ENCODE data around the gene TMEM129. TPM values are rescaled to one million over a fixed set of nuclear protein-coding genes. Genes with fewer than 3 reads are reported as not detected.

Gene TMEM129
- total RNA-seq, 1 donor from 2014 or later, result 34.7 TPM

DNA sequence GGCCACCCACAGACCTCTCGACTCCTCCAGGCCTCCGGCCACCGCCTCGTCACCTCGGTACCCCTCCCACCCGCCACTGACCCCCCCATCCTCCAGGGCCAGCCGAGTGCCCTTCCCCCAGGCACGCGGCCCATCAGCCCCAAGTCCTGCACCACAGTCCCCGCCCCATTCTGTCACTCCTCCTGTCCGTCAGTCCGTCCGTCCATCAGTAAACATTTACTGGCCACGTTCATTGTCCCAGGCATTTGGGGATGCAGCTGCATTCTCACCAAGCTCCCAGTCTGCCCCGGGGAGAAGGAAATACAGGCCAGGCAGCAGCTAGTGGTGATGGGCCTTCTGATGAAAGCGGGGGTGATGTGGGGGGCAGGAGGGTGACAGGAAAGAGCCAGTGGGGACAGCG, 36.7 kb upstream of the TMEM129 start:
- no peak for DNase-seq

DNA sequence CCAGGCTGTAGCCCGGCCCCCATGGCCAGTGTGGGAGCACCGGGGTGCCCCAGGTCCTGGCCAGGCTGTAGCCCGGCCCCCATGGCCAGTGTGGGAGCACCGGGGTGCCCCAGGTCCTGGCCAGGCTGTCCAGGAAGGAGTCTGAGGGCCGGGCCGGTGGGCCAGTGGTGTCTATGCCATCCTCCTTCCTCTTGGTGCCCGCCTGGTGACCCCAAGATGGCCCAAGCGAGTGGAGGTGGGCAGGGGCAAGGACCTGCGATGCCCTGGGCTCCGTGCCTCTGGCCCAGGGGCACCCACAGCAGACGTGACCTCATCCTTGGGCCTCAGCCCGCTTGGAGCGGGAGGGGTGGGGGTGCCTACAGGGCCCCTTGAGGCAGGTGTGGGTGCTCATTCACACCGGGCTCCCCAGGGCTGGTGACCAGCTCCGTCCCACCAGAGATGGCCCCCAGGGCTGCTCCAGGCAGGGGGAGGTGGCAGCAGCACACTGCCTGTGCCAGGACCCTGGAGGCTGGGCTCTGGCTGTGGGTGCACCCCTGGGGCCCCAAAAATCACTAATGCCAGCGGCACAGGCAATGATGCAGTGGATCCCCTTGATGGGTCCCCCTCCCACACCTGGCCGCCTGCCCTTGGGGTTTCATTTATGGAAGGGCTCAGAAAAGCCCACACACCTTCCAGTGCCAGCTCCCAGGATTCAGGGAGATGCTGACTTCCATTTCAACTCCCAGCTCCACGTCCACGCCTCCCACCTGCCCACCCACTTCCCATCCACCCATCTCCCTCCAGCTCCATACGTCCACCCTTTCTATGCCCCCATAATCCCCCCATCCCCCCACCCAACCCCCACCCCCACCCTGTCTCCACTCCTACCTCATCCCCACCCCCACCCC, 36.0 kb upstream of the TMEM129 start:
- no peak for DNase-seq

DNA sequence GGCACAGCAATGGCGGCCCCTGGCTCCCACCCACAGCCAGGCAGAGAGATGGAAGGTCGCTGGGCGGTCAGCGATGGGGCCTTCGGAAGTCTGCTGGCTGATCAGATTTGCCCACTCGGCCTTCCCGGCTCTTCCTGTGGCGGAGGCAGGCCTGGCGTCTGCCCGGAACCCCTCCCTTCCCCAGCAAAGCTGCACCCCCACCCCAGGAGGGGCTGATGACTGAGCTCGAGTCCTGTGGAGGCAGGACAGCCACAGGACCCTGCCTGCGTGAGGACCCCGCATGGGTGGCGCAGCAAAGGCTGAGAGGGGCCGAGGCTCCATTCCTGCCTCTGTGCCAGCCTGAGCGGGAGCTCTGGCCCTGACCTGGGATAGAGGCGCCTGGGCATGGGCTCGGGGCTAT, 35.0 kb upstream of the TMEM129 start:
- peak; percentile 59 for DNase-seq

DNA sequence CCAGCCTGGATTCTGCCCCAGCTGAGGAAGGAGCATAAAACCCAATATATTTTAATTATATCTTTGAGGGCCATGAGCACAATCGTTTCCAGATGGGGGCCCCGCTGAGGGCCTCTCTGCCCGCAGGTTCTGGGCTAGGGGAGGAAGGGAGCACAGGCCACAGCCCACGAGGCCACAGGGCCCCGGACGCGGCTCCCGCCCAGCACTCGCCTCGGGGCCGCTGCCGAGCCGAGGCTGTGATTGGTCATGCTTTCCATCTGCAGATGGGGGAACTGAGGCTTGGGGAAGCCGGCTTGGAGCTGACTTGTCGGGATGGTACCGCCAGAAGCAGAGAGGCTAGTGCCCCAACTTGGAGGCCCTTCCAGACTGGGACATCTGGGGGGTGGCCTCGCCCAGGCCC, 34.2 kb upstream of the TMEM129 start:
- no peak for DNase-seq

DNA sequence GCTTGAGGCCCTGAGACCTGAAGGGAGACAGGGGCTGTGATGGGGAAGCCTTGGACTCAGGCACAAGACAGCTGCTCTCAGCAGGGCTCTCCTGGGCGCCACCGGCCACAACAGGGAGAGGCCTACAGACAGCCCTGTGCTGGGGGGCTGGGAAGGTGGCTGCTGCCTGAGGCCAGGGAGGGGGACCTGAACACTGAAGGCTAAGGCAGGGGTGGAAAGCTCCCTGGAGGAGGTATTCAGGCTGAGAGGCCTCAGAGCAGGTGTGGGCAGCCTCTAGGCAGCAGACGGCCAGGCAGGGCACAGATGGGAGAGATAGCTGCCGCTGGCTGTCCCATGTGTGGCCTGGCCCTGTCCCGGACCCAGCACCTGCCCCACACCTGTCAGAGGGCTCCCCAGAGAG, 33.2 kb upstream of the TMEM129 start:
- DNase-seq, result no peak

DNA sequence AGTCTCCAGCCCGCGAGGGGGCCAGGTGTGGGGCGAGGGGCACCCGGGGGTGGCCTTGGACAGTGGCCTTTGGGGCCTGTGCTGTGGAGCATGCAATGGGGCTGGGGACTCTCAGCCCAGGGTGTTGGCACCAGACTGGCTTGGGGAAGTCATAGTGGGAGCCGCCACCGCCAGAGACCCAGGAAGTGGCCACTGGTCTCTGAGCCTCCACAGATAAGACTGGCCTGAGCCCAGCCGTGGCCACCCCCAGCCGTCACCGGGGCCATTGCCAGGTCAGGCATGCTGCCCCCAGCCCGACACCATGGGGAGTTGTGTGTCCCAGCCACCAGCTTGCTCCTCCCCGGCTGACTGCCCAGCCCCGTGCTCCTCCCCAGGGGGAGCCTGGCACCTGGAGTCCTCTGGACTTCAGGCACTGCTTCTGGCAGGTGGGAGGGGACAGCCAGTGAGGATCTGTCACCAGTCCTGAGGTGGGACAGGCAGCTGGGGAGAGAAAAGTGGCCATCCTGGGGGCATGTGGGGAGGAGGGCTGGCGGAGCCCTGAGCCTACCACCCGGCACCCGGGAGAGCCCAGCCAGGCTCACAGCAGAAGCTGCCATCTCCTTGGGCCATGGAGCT, 32.7 kb upstream of the TMEM129 start:
- DNase-seq, result no peak

DNA sequence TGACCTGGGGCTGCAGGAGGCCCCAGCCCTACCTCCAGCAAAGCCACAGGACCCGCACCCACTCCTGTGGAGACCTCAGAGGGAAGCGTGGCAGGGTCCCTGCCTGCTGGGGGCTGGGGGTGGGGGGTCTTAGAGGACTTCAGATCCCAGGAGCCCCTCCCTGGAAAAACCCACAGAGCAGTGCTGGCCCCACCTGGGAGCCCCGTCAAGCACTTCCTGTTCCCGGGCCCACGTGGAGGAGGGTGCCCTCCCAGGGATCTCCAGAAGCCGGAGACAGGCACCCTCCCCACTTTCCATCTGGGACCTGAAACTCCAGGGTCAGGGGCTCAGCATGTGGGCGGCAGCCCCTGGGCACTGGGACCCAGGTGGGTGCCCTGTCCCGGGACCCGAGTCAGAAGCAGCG, 32.2 kb upstream of the TMEM129 start:
- no peak for DNase-seq

DNA sequence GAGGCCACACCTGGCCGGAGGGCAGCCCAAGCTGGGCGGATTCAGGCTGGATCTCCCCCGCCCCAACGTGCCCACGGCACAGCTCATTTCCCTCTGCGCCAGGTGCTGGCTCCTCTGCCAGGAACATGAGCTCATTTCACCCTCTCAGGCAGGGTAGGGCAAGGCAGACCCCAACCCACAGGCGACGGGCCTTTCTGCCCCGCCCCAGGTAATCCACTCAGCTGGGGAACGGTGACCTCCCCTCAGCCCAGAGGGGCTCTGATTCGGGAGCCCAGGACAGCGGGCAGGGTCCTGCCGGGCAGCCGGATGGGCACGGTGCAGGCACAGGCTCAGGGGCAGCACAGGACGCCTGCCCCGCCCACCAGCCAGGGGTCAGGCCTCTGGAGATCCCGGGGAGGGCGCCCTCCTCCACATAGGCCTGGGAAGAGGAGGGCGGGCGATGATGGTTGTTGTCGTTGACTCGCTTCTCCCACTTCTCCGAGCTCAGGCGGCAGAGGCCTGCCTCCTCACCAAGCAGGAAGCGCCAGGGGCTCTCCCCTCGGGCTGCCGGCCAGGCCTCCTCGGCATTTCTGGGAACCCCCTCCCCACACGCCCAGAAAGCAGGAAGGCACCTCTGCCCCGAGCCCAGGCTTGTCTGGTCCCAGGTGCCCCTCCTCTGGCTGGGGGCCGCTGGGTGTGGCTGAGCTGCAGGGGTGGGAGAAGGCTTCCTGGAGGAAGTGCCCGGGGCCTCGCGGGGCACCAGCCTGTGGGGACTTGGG, 31.3 kb upstream of the TMEM129 start:
- DNase-seq, result peak; percentile 30

DNA sequence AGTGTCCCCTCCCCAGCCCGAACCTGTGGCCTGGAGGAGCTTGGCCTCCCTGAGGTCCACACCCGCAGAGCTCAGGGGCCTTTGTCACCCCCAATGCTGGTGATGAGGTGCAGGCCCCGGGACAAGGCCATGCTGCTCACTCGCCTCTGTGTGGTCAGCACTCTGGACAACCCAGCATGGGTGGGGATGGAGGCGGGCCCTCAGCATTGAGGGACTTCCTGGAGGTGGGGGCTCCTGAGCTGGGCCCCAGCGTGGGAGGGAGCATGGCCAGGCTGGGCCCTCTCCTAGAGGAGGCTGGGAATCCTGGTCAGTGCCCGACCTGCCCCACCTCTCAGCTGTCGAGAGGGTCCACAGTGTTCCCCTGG, 30.8 kb upstream of the TMEM129 start:
- no peak for DNase-seq

DNA sequence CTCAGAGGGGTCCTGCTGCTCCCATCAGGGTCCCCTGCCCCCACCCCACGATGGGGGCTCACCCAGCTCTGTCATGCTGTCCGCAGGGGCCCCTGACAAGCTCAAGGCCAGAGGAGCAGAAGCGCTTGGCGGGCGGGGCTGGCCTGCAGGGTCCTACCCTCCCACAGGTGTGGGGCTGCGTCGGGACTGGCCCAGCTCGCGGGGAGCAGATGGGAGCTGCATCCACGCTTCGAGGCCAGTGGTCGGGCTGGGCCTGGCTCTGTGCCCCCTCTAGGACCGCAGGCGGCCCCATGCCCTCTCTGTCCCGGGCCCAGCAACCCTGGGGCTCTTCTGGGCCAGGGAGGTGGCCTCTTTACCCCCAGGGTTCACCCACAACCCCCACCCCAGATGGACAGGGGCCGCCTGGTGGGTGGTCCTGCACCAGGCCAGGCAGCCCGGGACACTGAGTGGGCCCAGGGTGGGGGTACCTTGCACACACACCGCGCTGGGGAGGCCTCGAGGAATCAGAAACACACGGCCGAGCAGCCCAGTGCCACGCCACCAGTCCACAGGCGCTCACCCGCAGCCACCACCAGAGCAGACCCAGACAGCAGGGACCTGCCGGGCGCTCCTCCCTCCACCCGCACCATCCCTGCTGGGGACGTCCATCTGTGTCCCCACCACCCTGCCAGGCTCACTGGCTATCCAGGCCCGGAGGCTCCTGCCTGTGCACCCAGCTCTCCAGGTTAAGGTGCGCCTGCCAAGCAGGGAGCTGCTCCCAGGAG, 30.2 kb upstream of the TMEM129 start:
- no peak for DNase-seq

DNA sequence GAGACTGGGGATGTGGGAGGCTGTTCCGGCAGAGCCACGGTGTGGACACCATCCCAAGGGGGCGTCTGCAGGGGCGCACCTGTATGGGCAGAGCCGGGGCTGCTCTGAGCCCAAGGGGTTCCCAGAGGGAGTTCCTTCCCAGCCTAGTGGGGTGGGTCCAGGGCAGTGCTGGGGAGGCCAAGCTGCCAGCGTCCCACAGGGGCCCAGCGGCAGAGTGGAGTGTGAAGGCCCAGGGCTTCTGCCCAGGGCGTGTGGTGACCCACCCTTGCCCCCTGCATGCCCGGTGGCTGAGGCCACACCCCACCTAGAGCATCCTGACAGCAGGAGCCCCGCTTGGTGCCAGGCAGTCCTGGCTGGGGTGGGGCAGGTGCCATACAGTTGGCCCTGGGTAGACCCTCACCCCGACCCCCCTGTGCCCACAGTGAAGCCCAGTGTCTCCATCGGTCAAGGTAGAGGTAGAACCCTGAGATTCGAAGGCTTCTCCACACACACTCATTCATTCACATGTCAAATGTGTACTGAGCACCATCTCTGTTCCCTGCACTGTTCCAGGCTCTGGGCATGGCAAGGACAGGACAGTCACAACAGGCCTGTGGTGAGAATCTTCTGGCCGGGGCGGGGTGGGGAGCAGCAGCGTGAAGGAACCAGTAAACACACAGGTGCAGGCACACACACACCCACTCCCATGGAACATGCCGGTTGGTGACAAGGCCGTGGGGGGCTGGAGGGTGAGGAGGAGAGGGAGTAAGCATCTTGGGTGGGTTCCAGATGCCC, 29.4 kb upstream of the TMEM129 start:
- DNase-seq, result no peak

DNA sequence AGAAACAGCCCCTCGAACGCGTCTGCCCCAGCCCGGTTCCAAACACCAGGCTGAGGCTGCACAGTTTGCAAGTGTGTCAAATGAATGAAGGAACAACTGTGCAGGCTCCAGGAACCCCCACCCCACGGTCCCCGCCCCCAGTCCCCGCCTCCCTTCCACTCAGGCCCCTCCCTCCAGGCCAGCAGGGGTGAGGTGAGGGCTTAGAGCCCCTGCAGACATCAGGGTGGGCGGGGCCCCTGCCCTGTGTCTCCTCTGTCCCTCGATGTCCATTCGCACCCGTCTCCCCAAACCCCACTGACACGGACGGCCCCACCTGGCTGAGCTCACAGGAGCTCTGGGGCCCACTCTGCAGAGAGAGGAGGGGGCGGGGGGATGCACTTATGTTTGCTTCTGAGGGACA, 28.7 kb upstream of the TMEM129 start:
- DNase-seq, result no peak

DNA sequence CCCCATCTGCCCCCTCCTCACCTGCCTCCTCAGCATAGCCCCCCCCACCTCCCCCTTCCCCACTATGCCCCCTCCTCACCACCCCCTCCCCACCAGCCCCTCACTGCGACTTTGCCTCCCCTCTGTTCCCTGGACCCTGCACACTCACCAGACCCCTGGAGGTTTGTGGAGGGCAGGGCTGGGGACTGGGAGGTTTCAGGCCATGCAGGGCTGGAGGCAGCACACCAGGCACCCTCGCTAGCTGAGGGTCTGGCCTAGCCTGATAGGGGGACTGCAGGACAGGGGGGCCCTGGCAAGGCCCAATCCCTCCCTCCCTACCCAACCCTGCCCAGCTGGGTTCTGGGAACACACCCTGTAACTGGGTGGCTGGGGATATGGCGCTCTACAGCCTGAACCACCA, 28.2 kb upstream of the TMEM129 start:
- DNase-seq, result no peak

DNA sequence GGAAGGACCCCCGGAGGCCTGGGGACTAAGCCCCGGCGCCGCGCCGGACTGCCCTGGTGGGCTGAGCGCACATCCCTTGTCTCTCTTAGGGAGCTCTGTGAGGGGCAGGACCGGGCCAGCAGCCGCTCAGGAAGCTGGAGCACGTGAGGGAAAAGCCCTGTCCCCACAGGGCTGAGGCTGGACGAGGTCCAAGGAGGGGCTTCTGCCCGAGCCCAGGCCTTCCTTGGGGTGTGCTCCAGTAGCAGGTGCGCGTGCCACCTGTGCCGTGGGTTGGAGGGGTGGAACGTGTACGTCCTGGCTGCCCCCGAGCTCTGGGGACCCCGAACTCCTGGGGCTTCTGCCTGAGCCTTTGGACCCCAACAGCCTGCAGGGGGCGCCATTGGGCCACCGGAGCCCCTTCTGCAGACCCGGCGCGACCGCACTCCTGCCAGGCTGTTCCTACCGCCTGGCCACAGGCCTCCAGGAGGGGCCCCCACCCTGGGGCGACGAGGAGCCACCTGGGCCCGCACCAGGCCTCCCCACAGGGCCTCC, 27.4 kb upstream of the TMEM129 start:
- peak; percentile 82 for DNase-seq

DNA sequence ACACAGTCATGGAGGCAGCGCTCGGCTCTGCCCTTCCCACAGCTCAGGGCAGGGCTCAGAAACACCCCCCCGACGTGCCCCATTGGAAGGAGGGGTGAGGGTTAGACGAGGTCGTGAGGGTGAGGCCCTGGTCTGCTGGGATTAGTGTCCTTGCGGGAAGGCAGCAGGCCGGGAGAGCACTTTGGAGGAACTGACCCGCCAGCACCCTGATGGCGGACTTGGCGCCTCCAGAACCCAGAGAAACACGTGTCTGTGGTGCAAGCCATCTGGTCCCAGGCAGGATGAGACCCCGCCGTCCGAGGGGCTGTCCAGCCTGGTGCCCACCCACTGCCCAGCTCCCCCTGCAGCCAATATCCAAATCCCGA, 26.5 kb upstream of the TMEM129 start:
- DNase-seq, result no peak

DNA sequence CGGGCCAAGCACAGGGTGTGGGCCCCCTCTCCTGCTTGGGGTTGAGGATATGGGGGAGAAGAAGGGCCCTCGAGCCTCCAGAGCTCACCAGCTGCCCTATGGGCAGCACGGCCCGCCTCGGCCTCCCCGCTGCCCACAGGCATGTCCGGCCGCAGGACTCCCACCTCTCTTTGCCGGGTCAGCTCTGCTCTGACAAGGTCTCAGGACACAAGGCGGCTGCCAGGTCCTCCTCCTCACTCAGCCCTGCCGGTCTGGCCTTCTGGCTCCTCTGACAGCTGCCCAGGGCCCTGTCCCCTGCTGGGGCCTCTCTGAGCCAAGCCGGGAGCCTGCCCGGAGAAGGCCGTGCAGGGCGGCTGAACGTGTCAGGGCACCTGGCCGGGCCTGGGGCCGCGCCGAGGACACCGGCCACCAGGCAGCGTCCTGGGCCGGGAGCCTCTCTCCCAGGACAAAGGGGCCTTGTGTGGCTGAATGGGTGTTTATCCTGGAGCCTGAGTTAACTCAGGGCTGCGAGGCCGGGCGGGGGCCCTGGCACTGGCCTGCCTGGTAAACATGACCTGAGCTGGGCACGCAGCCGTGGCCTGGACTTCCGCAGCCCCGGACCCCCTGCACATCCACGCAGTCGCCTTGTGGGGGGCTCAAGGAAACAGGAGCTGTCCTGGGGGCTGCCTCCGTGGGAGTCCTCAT, 25.9 kb upstream of the TMEM129 start:
- no peak for DNase-seq

DNA sequence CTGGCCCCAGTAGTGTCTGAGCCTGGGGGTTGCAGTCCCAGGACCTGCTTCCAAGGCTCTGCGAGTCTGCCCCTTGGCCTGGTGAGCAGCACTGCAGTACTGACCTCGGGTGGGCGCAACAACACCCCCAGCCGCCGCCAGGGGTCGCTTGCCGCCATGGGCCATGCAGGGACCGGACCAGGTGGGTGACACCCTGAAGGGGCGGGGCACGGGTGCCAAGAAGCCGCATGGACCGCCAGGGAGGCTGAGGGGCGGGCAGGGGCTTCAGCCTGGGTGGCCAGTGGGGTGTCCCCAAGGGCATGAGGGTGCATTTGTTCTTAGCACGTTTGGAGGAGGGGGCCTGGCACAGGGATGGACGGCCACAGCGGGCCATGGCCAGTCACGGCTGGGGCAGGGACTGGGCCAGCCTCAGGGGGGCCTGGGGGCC, 25.2 kb upstream of the TMEM129 start:
- DNase-seq, result peak; percentile 88

DNA sequence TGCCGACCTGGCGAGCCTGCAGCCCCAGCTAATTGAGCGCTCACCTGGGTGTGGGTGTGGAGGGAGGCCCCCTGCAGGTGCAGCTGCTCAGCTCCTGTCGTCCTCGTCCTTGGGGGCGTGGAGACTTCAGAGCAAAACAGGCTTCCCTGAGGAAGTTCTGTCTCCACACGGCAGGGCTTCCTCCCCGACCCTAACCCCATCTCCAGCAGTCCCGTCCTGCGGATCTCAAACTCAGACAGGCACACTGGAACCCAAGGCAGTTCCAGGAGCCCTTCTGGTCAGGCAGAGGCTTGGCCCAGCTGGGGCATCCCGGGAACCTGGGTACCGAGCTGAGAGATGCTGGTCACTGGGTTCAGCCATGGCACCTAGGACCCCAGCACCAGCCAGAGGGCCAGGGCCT, 24.6 kb upstream of the TMEM129 start:
- DNase-seq, result no peak

DNA sequence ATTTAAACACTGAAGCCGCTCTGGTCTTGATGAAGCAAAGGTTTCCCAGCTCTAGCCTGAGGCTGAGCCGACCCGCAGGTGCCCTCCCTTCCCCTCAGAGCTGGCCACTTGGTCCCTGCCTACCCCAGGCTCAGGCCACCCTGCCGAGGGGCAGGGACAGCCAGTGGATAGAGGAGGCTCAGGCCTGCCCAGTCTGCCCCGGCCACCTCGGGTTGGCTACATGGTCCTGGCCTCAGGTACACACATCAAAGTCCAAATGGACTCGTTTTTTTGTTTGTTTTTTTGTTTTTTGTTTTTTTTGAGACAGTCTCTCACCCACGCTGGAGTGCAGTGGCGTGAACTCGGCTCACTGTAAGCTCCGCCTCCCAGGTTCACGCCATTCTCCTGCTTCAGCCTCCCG, 24.0 kb upstream of the TMEM129 start:
- no peak for DNase-seq

DNA sequence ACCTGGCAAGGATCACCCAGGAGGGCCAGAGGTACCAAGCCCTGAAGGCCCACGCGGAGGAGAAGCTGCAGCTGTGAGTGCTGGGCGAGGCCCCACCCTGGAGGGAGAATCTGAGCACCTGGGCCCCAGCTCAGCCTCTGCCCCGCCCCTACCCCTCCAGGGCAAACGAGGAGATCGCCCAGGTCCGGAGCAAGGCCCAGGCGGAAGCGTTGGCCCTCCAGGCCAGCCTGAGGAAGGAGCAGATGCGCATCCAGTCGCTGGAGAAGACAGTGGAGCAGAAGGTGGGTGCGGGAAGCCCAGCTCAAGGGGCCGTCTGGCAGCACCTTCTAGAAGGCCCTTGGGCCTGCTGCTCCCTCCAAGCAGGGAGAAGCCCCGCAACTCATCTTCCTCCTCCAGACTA, 23.4 kb upstream of the TMEM129 start:
- no peak for DNase-seq

DNA sequence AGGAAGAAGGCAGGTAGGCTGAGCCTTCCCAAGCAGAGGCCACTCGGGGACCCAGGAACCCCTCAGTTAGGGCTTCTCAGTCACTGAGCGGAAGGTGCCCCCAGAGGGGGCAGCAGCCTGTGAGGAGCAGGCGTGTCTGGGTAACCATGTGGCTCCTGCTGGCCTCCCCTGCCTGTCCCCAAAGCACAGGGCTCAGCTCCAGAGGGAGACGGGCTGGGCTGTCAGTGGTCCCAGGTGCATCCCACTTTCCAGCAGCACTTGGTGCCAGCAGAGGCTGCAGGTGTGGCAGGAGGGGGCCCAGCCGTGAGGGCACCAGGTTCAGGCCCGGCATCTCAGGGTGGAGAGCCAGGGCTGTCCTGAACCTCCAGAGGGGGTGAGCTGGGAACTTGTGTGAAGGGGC, 22.9 kb upstream of the TMEM129 start:
- DNase-seq, result no peak
